ENCODE measurements around the gene CNR2. TPM values are rescaled to one million over a fixed set of nuclear protein-coding genes. Genes with fewer than 3 reads are reported as not detected.

The CNR2 gene
- total RNA-seq, 1 experiment from 2014 or later: not detected

- TF ChIP-seq CTCF (conservative IDR thresholded peaks at IDR 0.05): no peak
- Histone ChIP-seq H3K14ac (ENCODE audit: insufficient read depth, low read length) (no peak overlapping the region), H3K4me1 (ENCODE audit: insufficient read depth, low read length) (0 out of 2 replicates have a peak, but pooled peaks cover 4% of the 10 kb centered on the region), H2BK20ac (ENCODE audit: low read depth, low read length, poor library complexity, severe bottlenecking) (no peak overlapping the region), H3T11ph (ENCODE audit: low read length) (no peak overlapping the region), H2AFZ (ENCODE audit: low read length) (no peak overlapping the region), H4K8ac (replicated peaks; ENCODE audit: insufficient read length, low read depth, low read length) (no peak overlapping the region), H3K4ac (ENCODE audit: low read depth, low read length) (no peak overlapping the region), H4K91ac (ENCODE audit: insufficient read length, low read depth, low read length) (no peak overlapping the region), H3K9me3 (ENCODE audit: control insufficient read depth, low read depth, low read length) (no peaks in the 10 kb centered on the region), H3K27me3 (ENCODE audit: insufficient read depth, low read length) (no peaks in the 10 kb centered on the region), H4K20me1 (ENCODE audit: control insufficient read depth, insufficient read depth, insufficient read length) (no peaks in the 10 kb centered on the region), H2BK15ac (ENCODE audit: low read depth, low read length) (no peak overlapping the region), H3K79me2 (ENCODE audit: insufficient read depth, low read length) (peaks cover 7% of the 10 kb centered on the region; the same call in 1 of the 2 replicates), H4K5ac (ENCODE audit: insufficient read length, low read depth, low read length) (no peak overlapping the region), H3K23ac (ENCODE audit: insufficient read length, low read depth, low read length) (no peak overlapping the region), H2AK5ac (ENCODE audit: insufficient read length, low read length) (no peak overlapping the region), H2BK120ac (ENCODE audit: low read depth, low read length, poor library complexity, severe bottlenecking) (no peak overlapping the region), H2BK5ac (ENCODE audit: insufficient read length, low read length) (no peak overlapping the region), H3K27ac (ENCODE audit: insufficient read length, low read depth, low read length) (no peak overlapping the region), H3K9ac (ENCODE audit: extremely low read depth, insufficient read length, low read length) (no peak overlapping the region), H3K18ac (ENCODE audit: insufficient read length, low read depth, low read length) (no peak overlapping the region), H3K4me2 (ENCODE audit: insufficient read depth, insufficient read length, low read length) (no peak overlapping the region), H3K56ac (ENCODE audit: insufficient read length, low read depth, low read length) (no peak overlapping the region), H3K23me2 (ENCODE audit: insufficient read length, low read depth, low read length, poor library complexity, severe bottlenecking) (peaks cover 3% of the 10 kb centered on the region), H3K79me1 (ENCODE audit: insufficient read depth, low read depth, low read length, poor library complexity, severe bottlenecking) (no peaks in the 10 kb centered on the region), H2BK12ac (ENCODE audit: insufficient read length, low read depth, low read length) (no peak overlapping the region)
- H3K27me3 Mint-ChIP-seq (ENCODE audit: low read depth): no peaks in the 10 kb centered on the region; the same call in 1 of the 2 replicates
- H3K4me3 Mint-ChIP-seq: no peak overlapping the region
- H3K9me3 Mint-ChIP-seq: no peaks in the 10 kb centered on the region
- WGBS (ENCODE audit: extremely low coverage, insufficient read length, low lambda C conversion rate): no CpG with 5 or more reads among the region's 7 CpGs
- DNase-seq: no peak
- peaks cover 17 to 21% (median 20%) of the 10 kb centered on the region in 3 experiments; a peak in 6 of 7 replicates for H3K36me3 Mint-ChIP-seq (ENCODE audit: insufficient read depth in 1 of 3, low read depth in 3 of 3)
- H3K4me1 Mint-ChIP-seq: peaks cover 33 to 35% of the 10 kb centered on the region in 2 experiments
- H3K27ac Mint-ChIP-seq: no peak overlapping the region; a peak in 1 of 7 replicates
These were observed 43.9 kb upstream of the CNR2 start for GRCh38 chr1:23957096-23957495.
